MCF 10A (cell line): ENCODE data around the gene SAA2. TPM values are rescaled to one million over a fixed set of nuclear protein-coding genes. Genes with fewer than 3 reads are reported as not detected.
"Not testable (repeated sequence)": the region's sequence is repeated elsewhere in the genome, so short reads cannot be mapped to it uniquely, and the experiment has no call there.

ENCODE experiments used
- BruUV-seq: library from RNA; stranded (reverse); fragments of 400-500 nt; replicated peaks from 2 replicates; lab custom pipeline; 2021; lab: Mats Ljungman, UMichigan
- CTCF ChIA-PET: fragments of 300-600 bp; sonication (Branson Sonifier 250); formaldehyde crosslinking; extraction: SDS; loops from one replicate; lab custom pipeline; 2021; ENCODE audit warnings: antibody characterized with exemption, inconsistent platforms; lab: Yijun Ruan, JAX
- POLR2A ChIA-PET: fragments of 300-600, 350-650 bp; sonication (Branson Sonifier 250); formaldehyde crosslinking; extraction: SDS; loops from one replicate; lab custom pipeline; 2020; ENCODE audit warnings: antibody characterized with exemption, inconsistent platforms; lab: Yijun Ruan, JAX
- DNase-seq: peaks from one replicate; pipeline ENCODE4 v3.0.0-alpha.2; 2018; ENCODE audit not compliant: unreplicated experiment
- H3K27ac Mint-ChIP-seq: one replicate; pipeline ENCODE4 v1.8.0; 2022; ENCODE audit warnings: mild to moderate bottlenecking, low read depth, mixed read lengths; ENCODE audit not compliant: unreplicated experiment
- H3K27me3 Mint-ChIP-seq: one replicate; pipeline ENCODE4 v1.8.0; 2022; ENCODE audit warnings: mixed read lengths; ENCODE audit not compliant: insufficient read depth, unreplicated experiment
- H3K36me3 Mint-ChIP-seq: one replicate; pipeline ENCODE4 v1.8.0; 2022; ENCODE audit warnings: mild to moderate bottlenecking, moderate library complexity, mixed read lengths; ENCODE audit not compliant: insufficient read depth, unreplicated experiment
- H3K4me1 Mint-ChIP-seq: one replicate; pipeline ENCODE4 v1.8.0; 2022; ENCODE audit warnings: mixed read lengths; ENCODE audit not compliant: insufficient read depth, unreplicated experiment
- H3K4me3 Mint-ChIP-seq: one replicate; pipeline ENCODE4 v1.8.0; 2022; ENCODE audit warnings: mild to moderate bottlenecking, moderate library complexity, mixed read lengths; ENCODE audit not compliant: unreplicated experiment
- H3K9me3 Mint-ChIP-seq: one replicate; pipeline ENCODE4 v1.8.0; 2022; ENCODE audit warnings: mixed read lengths; ENCODE audit not compliant: unreplicated experiment
- intact Hi-C: fragments of 100-400 bp; cut with micrococcal nuclease; formaldehyde crosslinking; loops from 2 replicates; pipeline ENCODE4 v1.14.1; 2022
- total RNA-seq: library from RNA; stranded (reverse); gene quantifications from 2 replicates; pipeline ENCODE4 v1.2.3, GENCODE V29; 2022
- TF ChIP-seq, protein P1 (sequence below): fragments of 200-600 bp; IDR thresholded peaks from one replicate; pipeline ENCODE4 v1.8.0; 2022; ENCODE audit warnings: antibody characterized with exemption, mild to moderate bottlenecking; ENCODE audit not compliant: unreplicated experiment

SAA2 gene
- total RNA-seq, 1 experiment from 2014 or later = 12.7 TPM

DNA sequence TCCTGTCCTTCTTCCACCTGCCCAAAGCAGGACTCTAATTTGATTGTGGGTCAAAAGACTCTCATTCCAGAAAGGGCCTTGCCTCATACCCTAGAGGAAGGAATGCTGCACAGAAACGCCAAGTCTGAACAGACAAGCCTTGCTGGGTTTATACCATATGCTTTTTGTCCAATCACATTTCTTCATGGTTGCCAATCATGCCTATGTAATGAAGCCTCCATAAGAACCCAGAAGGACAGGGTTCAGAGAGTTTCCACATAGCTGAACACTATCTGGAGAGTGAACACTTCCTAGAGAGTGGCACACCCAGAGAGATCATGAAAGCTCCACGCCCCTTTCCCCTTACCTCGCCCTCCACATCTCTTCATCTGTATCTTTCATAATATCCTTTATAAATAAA lies 4.8 kb upstream of the SAA2 start:
- no TSS peak for BruUV-seq
- Mint-ChIP-seq H3K4me3 (no peak overlapping the region), H3K4me1 (peaks cover 19% of the 10 kb centered on the region), H3K9me3 (no peaks in the 10 kb centered on the region), H3K27me3 (no peaks in the 10 kb centered on the region), H3K36me3 (no peaks in the 10 kb centered on the region), H3K27ac (no peak overlapping the region)
- TF ChIP-seq, protein P1, sequence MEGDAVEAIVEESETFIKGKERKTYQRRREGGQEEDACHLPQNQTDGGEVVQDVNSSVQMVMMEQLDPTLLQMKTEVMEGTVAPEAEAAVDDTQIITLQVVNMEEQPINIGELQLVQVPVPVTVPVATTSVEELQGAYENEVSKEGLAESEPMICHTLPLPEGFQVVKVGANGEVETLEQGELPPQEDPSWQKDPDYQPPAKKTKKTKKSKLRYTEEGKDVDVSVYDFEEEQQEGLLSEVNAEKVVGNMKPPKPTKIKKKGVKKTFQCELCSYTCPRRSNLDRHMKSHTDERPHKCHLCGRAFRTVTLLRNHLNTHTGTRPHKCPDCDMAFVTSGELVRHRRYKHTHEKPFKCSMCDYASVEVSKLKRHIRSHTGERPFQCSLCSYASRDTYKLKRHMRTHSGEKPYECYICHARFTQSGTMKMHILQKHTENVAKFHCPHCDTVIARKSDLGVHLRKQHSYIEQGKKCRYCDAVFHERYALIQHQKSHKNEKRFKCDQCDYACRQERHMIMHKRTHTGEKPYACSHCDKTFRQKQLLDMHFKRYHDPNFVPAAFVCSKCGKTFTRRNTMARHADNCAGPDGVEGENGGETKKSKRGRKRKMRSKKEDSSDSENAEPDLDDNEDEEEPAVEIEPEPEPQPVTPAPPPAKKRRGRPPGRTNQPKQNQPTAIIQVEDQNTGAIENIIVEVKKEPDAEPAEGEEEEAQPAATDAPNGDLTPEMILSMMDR = no peak
- intact Hi-C loops = no loop called here
- DNase-seq = no peak
- ChIA-PET POLR2A (interaction anchor here (0.6 to 0.9 kb wide), 2 partner anchors 12 to 57 kb away, joined by 3 read pairs; no protein-coding TSS in a partner anchor), CTCF (interaction anchor here (0.6 to 1.5 kb wide), 3 partner anchors 9 to 63 kb away, joined by 3 to 11 read pairs (median 4); no protein-coding TSS in a partner anchor)

- DNase-seq, H3K9me3 Mint-ChIP-seq, H3K36me3 Mint-ChIP-seq, CTCF ChIA-PET, H3K27me3 Mint-ChIP-seq: not testable (repeated sequence)
- peaks cover 29% of the 10 kb centered on the region for H3K4me1 Mint-ChIP-seq
- peak overlapping the region; percentile 52 for H3K4me3 Mint-ChIP-seq
- H3K27ac Mint-ChIP-seq = peak overlapping the region; percentile 81
- intact Hi-C loops = loop anchor here (10.0 kb wide), 2 partner anchors 248 to 488 kb away; no protein-coding TSS in a partner anchor
- TSS peak; percentile 82 for BruUV-seq
- POLR2A ChIA-PET = interaction anchor here (0.7 to 1.8 kb wide), 4 partner anchors 19 to 93 kb away, joined by 3 to 8 read pairs (median 4); partner anchors contain the start of genes GTF2H1, HPS5 and SAA1
Observed at GRCh38 chr11:18247191-18247581, 1.3 kb downstream of the SAA2 start.

DNA sequence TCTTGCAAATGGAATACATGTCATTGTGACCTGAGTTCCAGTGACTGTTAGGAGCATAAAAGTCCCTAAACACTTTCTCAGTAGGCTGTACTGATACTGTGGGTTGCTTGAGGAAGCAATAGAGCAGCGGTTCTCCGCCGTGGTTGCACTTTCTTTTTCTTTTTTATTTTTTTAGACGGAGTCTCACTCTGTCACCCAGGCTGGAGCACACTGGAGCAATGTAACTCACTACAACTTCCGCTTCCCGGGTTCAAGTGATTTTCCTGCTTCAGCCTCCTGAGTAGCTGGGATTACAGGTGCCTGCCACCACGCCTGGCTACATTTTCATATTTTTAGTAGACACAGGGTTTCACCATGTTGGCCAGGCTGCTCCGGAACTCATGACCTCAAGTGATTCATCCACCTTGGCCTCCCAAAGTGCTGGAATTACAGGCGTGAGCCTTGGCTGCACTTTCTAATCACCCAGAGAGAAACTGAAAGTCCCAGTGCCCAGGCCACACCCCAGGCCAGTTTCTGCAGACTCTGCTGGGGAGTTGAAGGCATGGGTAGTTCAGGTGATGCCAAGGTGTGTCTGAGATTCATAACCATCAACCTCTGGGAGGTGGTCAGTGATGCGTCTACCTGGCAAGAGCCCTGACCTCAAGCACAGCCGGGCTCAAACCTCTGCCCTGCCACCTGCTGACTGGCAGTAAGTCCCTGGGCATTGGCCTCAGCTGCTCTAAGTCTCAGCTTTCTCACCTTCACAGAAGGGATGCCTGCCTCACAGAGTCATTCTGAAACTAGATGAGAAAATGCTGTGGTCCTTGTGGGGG lies 1.9 kb downstream of the SAA2 start:
- peaks cover 29% of the 10 kb centered on the region for H3K4me1 Mint-ChIP-seq
- not testable (repeated sequence) for H3K36me3 Mint-ChIP-seq, BruUV-seq, H3K27me3 Mint-ChIP-seq, H3K9me3 Mint-ChIP-seq
- ChIA-PET CTCF (interaction anchor here (0.6 to 0.7 kb wide), 3 partner anchors 74 to 519 kb away, joined by 3 to 4 read pairs (median 3); no protein-coding TSS in a partner anchor), POLR2A (interaction anchor here (0.7 to 1.8 kb wide), 5 partner anchors 19 to 94 kb away, joined by 3 to 8 read pairs (median 4); partner anchors contain the start of genes GTF2H1, HPS5 and SAA1)
- intact Hi-C loops = loop anchor here (10.0 kb wide), 2 partner anchors 248 to 488 kb away; no protein-coding TSS in a partner anchor
- DNase-seq = peak; percentile 42
- peak overlapping the region; percentile 52 for H3K4me3 Mint-ChIP-seq
- peak overlapping the region; percentile 81 for H3K27ac Mint-ChIP-seq

DNA sequence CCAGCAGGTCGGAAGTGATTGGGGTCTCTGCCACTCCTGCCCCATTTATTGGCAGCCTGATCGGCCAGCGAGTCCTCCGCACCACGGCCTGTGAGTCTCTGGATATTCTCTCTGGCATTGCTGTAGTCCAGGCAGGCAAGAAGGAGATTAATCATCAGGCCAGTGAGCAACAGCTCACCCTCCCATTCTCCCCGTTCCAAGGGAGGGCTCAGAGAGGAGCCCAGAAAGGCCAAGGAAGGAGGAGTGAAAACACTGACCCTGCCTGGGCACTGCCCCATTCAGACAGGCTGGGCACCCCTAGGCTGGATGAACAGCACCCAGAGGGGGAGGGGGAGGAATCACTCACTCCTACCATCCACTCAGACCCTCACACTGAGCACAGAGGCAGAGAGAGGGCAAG lies 3.1 kb downstream of the SAA2 start:
- TF ChIP-seq, protein P1 = no peak
- Mint-ChIP-seq H3K27me3 (no peaks in the 10 kb centered on the region), H3K4me1 (peaks cover 29% of the 10 kb centered on the region), H3K27ac (no peak overlapping the region), H3K4me3 (no peak overlapping the region), H3K36me3 (peaks cover 7% of the 10 kb centered on the region), H3K9me3 (no peaks in the 10 kb centered on the region)
- CTCF ChIA-PET = interaction anchor here (0.6 to 2.1 kb wide), 5 partner anchors 9 to 406 kb away, joined by 3 to 7 read pairs (median 4); no protein-coding TSS in a partner anchor
- BruUV-seq = no TSS peak
- POLR2A ChIA-PET = interaction anchor here (0.7 to 2.7 kb wide), 4 partner anchors 20 to 76 kb away, joined by 3 to 9 read pairs (median 4); partner anchors contain the start of genes GTF2H1, HPS5 and SAA1
- intact Hi-C loops = loop anchor here (10.0 kb wide), 2 partner anchors 249 to 489 kb away; no protein-coding TSS in a partner anchor
- DNase-seq = no peak
